Measurements from ENCODE around the gene AK3. TPM values are rescaled to one million over a fixed set of nuclear protein-coding genes. Genes with fewer than 3 reads are reported as not detected.

AK3 gene
- total RNA-seq, 1 experiment from 2014 or later: 79.2 TPM

GRCh38 chr9:4739587-4740387 lies 1.2 kb downstream of the AK3 start:
- intact Hi-C loops (cut with micrococcal nuclease): loop anchor here (2.0 to 5.0 kb wide), 2 partner anchors 61 to 77 kb away; partner anchors contain the start of genes CDC37L1 and PLPP6
- peaks cover 15% of the 10 kb centered on the region; the same call in 1 of the 2 replicates for H3K4me1 ChIP-seq (ENCODE audit: insufficient read depth, low read length)
- H2AFZ ChIP-seq (ENCODE audit: low read length): peak overlapping the region; percentile 92
- no peaks in the 10 kb centered on the region for H3K9me2 ChIP-seq (replicated peaks; ENCODE audit: low read length)
- ChIA-PET POLR2A (ENCODE audit: unreplicated experiment) (no interaction called here), CTCF (interaction anchor here (0.6 kb wide), 1 partner anchor 54 kb away, joined by 3 read pairs; no protein-coding TSS in a partner anchor)
- no peaks in the 10 kb centered on the region for H3K36me3 ChIP-seq (ENCODE audit: low read depth, low read length)
- H3K9me3 ChIP-seq (ENCODE audit: low read length): no peaks in the 10 kb centered on the region
- no peaks in the 10 kb centered on the region for H3K27me3 ChIP-seq (ENCODE audit: low read length)
- peaks cover 50% of the 10 kb centered on the region for H3K79me2 ChIP-seq (ENCODE audit: low read length)
- no peak for TF ChIP-seq EZH2phosphoT487 (IDR thresholded peaks at IDR 0.05; ENCODE audit: borderline replicate concordance, low read length)
- TF ChIP-seq EZH2 (IDR thresholded peaks at IDR 0.05; ENCODE audit: low read length, unreplicated experiment): no peak
- 0 out of 2 replicates have a peak, but pooled peaks have one; percentile 22 for TF ChIP-seq CTCF (conservative IDR thresholded peaks at IDR 0.05; ENCODE audit: low read depth, low read length)
- no peaks in the 10 kb centered on the region for H3F3A ChIP-seq (ENCODE audit: low read length, unreplicated experiment)
- TSS peak; percentile 58 for BruUV-seq (replicated peaks)
- H3K9ac ChIP-seq (ENCODE audit: low read length): peak overlapping the region; percentile 86
- H3K4me3 ChIP-seq (ENCODE audit: low read length): peak overlapping the region; percentile 96
- ATAC-seq (no peak), DNase-seq (peak; percentile 4)
- H3K27ac ChIP-seq (ENCODE audit: low read length): peak overlapping the region; percentile 56
- no peaks in the 10 kb centered on the region for H4K20me1 ChIP-seq (ENCODE audit: low read length)
- peak overlapping the region; percentile 99 for H3K4me2 ChIP-seq (ENCODE audit: low read length)

DNA sequence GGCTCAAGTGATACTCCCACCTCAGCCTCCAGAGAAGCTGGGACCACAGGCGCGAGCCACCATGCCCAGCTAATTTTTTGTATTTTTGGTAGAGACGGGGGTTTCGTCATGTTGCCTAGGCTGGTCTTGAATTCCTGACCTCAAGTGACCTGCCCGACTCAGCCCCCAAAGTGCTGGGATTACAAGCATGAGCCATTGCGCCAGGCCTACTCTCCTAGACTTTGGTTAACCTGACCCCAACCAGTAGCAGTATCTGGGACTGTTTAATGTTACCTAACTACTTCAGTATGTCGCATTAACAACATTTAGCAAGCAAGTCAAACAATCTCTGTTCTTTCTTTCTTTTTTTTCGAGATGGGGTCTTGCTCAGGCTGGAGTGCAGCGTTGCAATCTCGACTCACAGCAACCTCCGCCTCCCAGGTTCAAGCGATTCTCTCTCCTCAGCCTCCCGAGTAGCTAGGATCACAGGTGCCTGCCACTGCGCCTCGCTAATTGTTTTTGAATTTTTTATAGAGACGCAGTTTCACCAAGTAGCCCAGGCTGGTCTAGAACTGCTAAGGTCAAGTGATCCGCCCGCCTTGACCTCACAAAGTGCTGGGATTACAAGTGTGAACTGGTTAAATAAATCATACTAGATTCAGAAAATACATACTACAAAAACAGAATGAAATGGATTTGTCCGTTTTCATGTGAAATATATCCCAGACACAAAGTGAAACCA lies 2.0 kb downstream of the AK3 start:
- H3K36me3 ChIP-seq (ENCODE audit: low read depth, low read length): no peaks in the 10 kb centered on the region
- H3K4me3 ChIP-seq (ENCODE audit: low read length): peak overlapping the region; percentile 96
- H3K9ac ChIP-seq (ENCODE audit: low read length): peak overlapping the region; percentile 86
- ChIA-PET CTCF (interaction anchor here (0.6 kb wide), 1 partner anchor 55 kb away, joined by 3 read pairs; no protein-coding TSS in a partner anchor), POLR2A (ENCODE audit: unreplicated experiment) (no interaction called here)
- intact Hi-C loops (cut with micrococcal nuclease): no loop called here
- H4K20me1 ChIP-seq (ENCODE audit: low read length): no peaks in the 10 kb centered on the region
- H3K4me2 ChIP-seq (ENCODE audit: low read length): peak overlapping the region; percentile 99
- no TSS peak for BruUV-seq (replicated peaks)
- H3K79me2 ChIP-seq (ENCODE audit: low read length): peaks cover 58% of the 10 kb centered on the region
- no peak for DNase-seq
- peaks cover 15% of the 10 kb centered on the region; the same call in 1 of the 2 replicates for H3K4me1 ChIP-seq (ENCODE audit: insufficient read depth, low read length)
- no peaks in the 10 kb centered on the region for H3F3A ChIP-seq (ENCODE audit: low read length, unreplicated experiment)
- no peaks in the 10 kb centered on the region for H3K9me2 ChIP-seq (replicated peaks; ENCODE audit: low read length)
- TF ChIP-seq EZH2 (IDR thresholded peaks at IDR 0.05; ENCODE audit: low read length, unreplicated experiment) (no peak), EZH2phosphoT487 (IDR thresholded peaks at IDR 0.05; ENCODE audit: borderline replicate concordance, low read length) (no peak), CTCF (conservative IDR thresholded peaks at IDR 0.05; ENCODE audit: low read depth, low read length) (no peak)
- H3K27ac ChIP-seq (ENCODE audit: low read length): peak overlapping the region; percentile 56; the same call in 1 of the 2 replicates
- no peaks in the 10 kb centered on the region for H3K27me3 ChIP-seq (ENCODE audit: low read length)
- H2AFZ ChIP-seq (ENCODE audit: low read length): peak overlapping the region; percentile 92; the same call in 1 of the 2 replicates
- ATAC-seq: no peak
- H3K9me3 ChIP-seq (ENCODE audit: low read length): no peaks in the 10 kb centered on the region
